Measurements from ENCODE around the gene FREM2.

DNA sequence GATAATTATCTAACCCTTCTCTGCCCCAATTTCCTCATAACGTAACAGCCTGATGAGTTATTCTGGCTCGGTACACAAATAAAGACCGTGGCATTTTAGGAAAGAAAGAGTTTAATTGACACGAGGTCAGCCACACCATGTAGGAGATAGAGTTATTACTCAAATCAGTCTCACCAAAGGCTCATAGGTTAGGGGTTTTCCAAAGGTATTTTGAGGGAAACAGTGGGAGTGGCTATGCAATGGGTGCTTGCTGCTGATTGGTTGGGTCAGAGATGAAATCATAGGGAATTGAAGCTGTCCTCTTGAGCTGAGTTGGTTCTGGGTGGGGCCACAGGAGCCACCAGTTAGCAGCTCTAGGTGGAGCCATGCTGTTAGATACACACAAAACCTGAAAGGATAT, 137.5 kb downstream of the FREM2 start:
- no peak for TF ChIP-seq POLR2A (IDR thresholded peaks at IDR 0.05)
- TF ChIP-seq, protein P1, sequence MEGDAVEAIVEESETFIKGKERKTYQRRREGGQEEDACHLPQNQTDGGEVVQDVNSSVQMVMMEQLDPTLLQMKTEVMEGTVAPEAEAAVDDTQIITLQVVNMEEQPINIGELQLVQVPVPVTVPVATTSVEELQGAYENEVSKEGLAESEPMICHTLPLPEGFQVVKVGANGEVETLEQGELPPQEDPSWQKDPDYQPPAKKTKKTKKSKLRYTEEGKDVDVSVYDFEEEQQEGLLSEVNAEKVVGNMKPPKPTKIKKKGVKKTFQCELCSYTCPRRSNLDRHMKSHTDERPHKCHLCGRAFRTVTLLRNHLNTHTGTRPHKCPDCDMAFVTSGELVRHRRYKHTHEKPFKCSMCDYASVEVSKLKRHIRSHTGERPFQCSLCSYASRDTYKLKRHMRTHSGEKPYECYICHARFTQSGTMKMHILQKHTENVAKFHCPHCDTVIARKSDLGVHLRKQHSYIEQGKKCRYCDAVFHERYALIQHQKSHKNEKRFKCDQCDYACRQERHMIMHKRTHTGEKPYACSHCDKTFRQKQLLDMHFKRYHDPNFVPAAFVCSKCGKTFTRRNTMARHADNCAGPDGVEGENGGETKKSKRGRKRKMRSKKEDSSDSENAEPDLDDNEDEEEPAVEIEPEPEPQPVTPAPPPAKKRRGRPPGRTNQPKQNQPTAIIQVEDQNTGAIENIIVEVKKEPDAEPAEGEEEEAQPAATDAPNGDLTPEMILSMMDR (IDR thresholded peaks at IDR 0.05): no peak
